ENCODE results near the gene CORT.

GRCh38 chr1:10449751-10450150, at the start of gene CORT:
- no peak for TF ChIP-seq CTCF (conservative IDR thresholded peaks at IDR 0.05; ENCODE audit: low read length)
- no peak for TF ChIP-seq EZH2phosphoT487 (IDR thresholded peaks at IDR 0.05; ENCODE audit: borderline replicate concordance, low read depth, low read length)

Measured in OCI-LY7 (cell line).